GM23248 (cell line): ENCODE results near the gene FGF14.

ENCODE experiments used
- EZH2 ChIP-seq: fragments of 200-600 bp; sonication (generic); IDR thresholded peaks from 2 replicates; pipeline ENCODE4 v1.6.1; 2018; ENCODE audit warnings: antibody characterized with exemption, mild to moderate bottlenecking; ENCODE audit not compliant: insufficient read depth, poor library complexity, severe bottlenecking
- EZH2phosphoT487 ChIP-seq: fragments of 200-600 bp; sonication (generic); IDR thresholded peaks from 2 replicates; pipeline ENCODE4 v1.6.1; 2018; ENCODE audit warnings: antibody characterized with exemption, moderate library complexity, mild to moderate bottlenecking, low read depth; ENCODE audit not compliant: insufficient read depth

DNA sequence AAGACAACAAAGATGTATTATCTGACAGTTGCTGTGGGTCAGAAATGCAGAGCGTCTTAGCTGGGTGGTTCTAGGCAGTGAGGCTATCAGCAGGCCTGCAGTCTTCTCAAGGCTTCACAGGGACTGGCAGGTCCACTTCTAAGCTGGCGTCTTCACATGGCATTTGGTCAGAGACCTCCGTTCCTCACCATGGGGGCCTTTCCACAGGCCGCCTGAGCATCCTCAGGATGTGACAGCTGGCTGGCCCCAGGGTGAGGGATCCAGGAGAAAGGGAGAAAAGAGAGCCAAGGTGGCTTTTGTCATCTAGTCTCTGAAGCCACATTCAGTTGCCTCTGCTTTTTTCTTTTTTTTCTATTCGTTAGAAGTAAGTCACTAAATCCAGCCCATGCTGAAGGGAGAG is 50.3 kb downstream of the FGF14 start:
- TF ChIP-seq EZH2 (no peak), EZH2phosphoT487 (no peak)
